Upper lobe of left lung (tissue), 4 donors: ENCODE results near the gene CRACDL.

ENCODE experiments used
- EP300 ChIP-seq, 4 donors: sonication (generic); formaldehyde crosslinking; IDR thresholded peaks; one replicate each; pipeline ENCODE4 v1.5.1; 2017; ENCODE audit warnings: antibody characterized with exemption in 4 of 4, control low read depth in 2 of 4
- POLR2A ChIP-seq, 4 donors: fragments of 450-650 bp; IDR thresholded peaks; one replicate each; pipeline ENCODE4 v1.5.1; 2016 to 2017; ENCODE audit warnings: antibody characterized with exemption in 4 of 4, mild to moderate bottlenecking in 2 of 4
- POLR2AphosphoS5 ChIP-seq, 2 donors: sonication (generic); formaldehyde crosslinking; IDR thresholded peaks; one replicate each; pipeline ENCODE4 v1.5.1; 2017; ENCODE audit warnings: antibody characterized with exemption in 2 of 2
- TF ChIP-seq, protein P1 (sequence below), 6 experiments: fragments of 450-650 bp in 4 of 6; fragments of 200-600 bp in 2 of 6; sonication (generic) in 2 of 6; IDR thresholded peaks; one replicate each; pipeline ENCODE4 v1.5.1; 2016 to 2019; ENCODE audit warnings: antibody characterized with exemption in 6 of 6

DNA sequence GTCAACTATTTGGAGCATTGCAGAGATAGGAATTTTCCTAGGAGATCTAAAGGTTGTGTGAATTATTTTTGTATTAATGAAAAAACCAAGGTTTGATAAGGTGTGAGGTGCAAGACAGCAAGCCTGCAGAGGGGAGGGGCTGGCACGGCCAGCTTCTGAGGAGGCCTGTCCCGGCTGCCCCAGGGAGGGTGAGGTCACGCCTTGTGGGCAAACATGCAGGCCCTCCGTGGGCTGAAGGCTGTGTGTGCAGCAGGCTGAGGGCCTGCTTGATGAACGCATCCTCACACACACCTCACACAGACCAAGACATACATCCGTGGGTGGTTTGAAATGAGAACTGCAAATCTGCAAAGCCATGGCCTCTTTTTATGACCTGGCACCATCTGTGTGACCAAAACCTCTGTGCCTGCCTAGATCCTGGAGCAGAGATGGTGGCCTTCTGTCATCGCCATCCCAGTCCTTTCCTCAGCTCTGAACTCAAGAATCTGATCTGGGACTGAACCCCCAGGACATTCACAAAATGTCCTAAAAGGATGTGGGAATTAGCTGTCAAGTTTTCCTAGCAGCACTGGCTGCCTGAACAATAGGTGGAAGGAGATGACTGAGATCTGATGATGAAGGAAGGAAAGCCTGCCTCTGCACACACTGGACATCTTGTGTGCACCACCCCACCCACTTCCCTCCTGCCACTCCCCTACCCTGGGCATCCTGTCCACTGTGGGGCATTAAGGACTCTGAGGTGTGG, 102.7 kb downstream of the CRACDL start:
- TF ChIP-seq EP300 (IDR thresholded peaks at IDR 0.05) (peak; percentile 55 to 97 (median 92)), POLR2A (IDR thresholded peaks at IDR 0.05) (no peak), POLR2AphosphoS5 (IDR thresholded peaks at IDR 0.05) (peak; percentile 83 to 92)
- TF ChIP-seq, protein P1, sequence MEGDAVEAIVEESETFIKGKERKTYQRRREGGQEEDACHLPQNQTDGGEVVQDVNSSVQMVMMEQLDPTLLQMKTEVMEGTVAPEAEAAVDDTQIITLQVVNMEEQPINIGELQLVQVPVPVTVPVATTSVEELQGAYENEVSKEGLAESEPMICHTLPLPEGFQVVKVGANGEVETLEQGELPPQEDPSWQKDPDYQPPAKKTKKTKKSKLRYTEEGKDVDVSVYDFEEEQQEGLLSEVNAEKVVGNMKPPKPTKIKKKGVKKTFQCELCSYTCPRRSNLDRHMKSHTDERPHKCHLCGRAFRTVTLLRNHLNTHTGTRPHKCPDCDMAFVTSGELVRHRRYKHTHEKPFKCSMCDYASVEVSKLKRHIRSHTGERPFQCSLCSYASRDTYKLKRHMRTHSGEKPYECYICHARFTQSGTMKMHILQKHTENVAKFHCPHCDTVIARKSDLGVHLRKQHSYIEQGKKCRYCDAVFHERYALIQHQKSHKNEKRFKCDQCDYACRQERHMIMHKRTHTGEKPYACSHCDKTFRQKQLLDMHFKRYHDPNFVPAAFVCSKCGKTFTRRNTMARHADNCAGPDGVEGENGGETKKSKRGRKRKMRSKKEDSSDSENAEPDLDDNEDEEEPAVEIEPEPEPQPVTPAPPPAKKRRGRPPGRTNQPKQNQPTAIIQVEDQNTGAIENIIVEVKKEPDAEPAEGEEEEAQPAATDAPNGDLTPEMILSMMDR (IDR thresholded peaks at IDR 0.05), result no peak
